ENCODE measurements around the gene ALKBH5. TPM values are rescaled to one million over a fixed set of nuclear protein-coding genes. Genes with fewer than 3 reads are reported as not detected.
"Not testable (repeated sequence)": the region's sequence is repeated elsewhere in the genome, so short reads cannot be mapped to it uniquely, and the experiment has no call there.

Gene ALKBH5
- total RNA-seq, 1 donor from 2014 or later: 86.9 TPM

- DNase-seq (ENCODE audit: low spot score): not testable (repeated sequence)
Measured at GRCh38 chr17:18216906-18217305, 33.3 kb downstream of the ALKBH5 start.

- no peak for DNase-seq (ENCODE audit: low spot score)
Measured at GRCh38 chr17:18217412-18218015, 33.9 kb downstream of the ALKBH5 start.

GRCh38 chr17:18218756-18219415, 35.3 kb downstream of the ALKBH5 start:
- DNase-seq (ENCODE audit: low spot score): no peak

GRCh38 chr17:18224053-18224386, 40.4 kb downstream of the ALKBH5 start:
- DNase-seq (ENCODE audit: low spot score): no peak

- no peak for DNase-seq (ENCODE audit: low spot score)
Measured at GRCh38 chr17:18224387-18225120, 40.9 kb downstream of the ALKBH5 start.

GRCh38 chr17:18225121-18225641, 41.6 kb downstream of the ALKBH5 start, which contains the start of gene LLGL1:
TSS of gene LLGL1 (plus strand) at chr17:18225635. CDS start at chr17:18225683, 48 bp downstream.
- peak; percentile 99 for DNase-seq (ENCODE audit: low spot score)

- no peak for DNase-seq (ENCODE audit: low spot score)
Measured at GRCh38 chr17:18225642-18226283, 42.1 kb downstream of the ALKBH5 start.

GRCh38 chr17:18226284-18226945, 42.8 kb downstream of the ALKBH5 start:
- DNase-seq (ENCODE audit: low spot score): no peak

- DNase-seq (ENCODE audit: low spot score): no peak
Measured at GRCh38 chr17:18227635-18228034, 44.0 kb downstream of the ALKBH5 start.

- no peak for DNase-seq (ENCODE audit: low spot score)
Measured at GRCh38 chr17:18228176-18228682, 44.6 kb downstream of the ALKBH5 start.

- no peak for DNase-seq (ENCODE audit: low spot score)
Measured at GRCh38 chr17:18229254-18229653, 45.6 kb downstream of the ALKBH5 start.

- no peak for DNase-seq (ENCODE audit: low spot score)
Measured at GRCh38 chr17:18229771-18230170, 46.1 kb downstream of the ALKBH5 start.

- no peak for DNase-seq (ENCODE audit: low spot score)
Measured at GRCh38 chr17:18230288-18231141, 46.9 kb downstream of the ALKBH5 start.

GRCh38 chr17:18231164-18231563, 47.5 kb downstream of the ALKBH5 start:
- DNase-seq (ENCODE audit: low spot score): no peak

- DNase-seq (ENCODE audit: low spot score): no peak
Measured at GRCh38 chr17:18233803-18234518, 50.3 kb downstream of the ALKBH5 start.

- DNase-seq (ENCODE audit: low spot score): no peak
Measured at GRCh38 chr17:18234853-18235380, 51.3 kb downstream of the ALKBH5 start.

- DNase-seq (ENCODE audit: low spot score): no peak
Measured at GRCh38 chr17:18235743-18236256, 52.2 kb downstream of the ALKBH5 start.

- DNase-seq (ENCODE audit: low spot score): no peak
Measured at GRCh38 chr17:18236494-18236893, 52.9 kb downstream of the ALKBH5 start.

GRCh38 chr17:18237461-18237860, 53.8 kb downstream of the ALKBH5 start:
- DNase-seq (ENCODE audit: low spot score): no peak
